Mucosa of descending colon (tissue), 3 donors: ENCODE measurements around the gene CEPT1. TPM values are rescaled to one million over a fixed set of nuclear protein-coding genes. Genes with fewer than 3 reads are reported as not detected.

Experiments
- ATAC-seq: fragments of 200-7000 bp; cut with Tn5 transposase; one replicate; pipeline ENCODE4 v1.9.1; 2020; ENCODE audit warnings: mild to moderate bottlenecking, moderate library complexity
- DNase-seq, 3 donors: peaks; one replicate each; pipeline ENCODE4 v3.0.0-alpha.2; 2020
- H3K36me3 ChIP-seq: fragments of 200-600 bp; one replicate; pipeline ENCODE4 v1.8.0; 2021; ENCODE audit warnings: low read depth, mild to moderate bottlenecking
- H3K4me1 ChIP-seq: fragments of 200-600 bp; one replicate; pipeline ENCODE4 v1.8.0; 2021; ENCODE audit warnings: low read depth, mild to moderate bottlenecking
- H3K4me3 ChIP-seq: fragments of 200-600 bp; one replicate; pipeline ENCODE4 v1.8.0; 2021; ENCODE audit warnings: mild to moderate bottlenecking
- H3K9me3 ChIP-seq: fragments of 200-600 bp; one replicate; pipeline ENCODE4 v1.8.0; 2021; ENCODE audit warnings: mild to moderate bottlenecking
- intact Hi-C, 2 donors: fragments of 100-400 bp; cut with DNase I in 1 of 2; cut with micrococcal nuclease in 1 of 2; formaldehyde crosslinking; loops; one replicate each; pipeline versions ENCODE4 v1.11.0 to v1.11.1; 2022; cut with DNase I, micrococcal nuclease
- total RNA-seq, 3 donors: library from RNA; stranded (reverse); fragmentation: NEBNext Ultra II Directional in 2 of 3; extraction: Animal tissue kit (Norgen Biotek cat#: 25700) in 2 of 3; gene quantifications; one replicate each; pipeline versions ENCODE4 v1.2.1 to v1.2.4, GENCODE V29; 2021 to 2023
- TF ChIP-seq, protein P1 (sequence below): fragments of 200-600 bp; IDR thresholded peaks from one replicate; pipeline ENCODE4 v1.8.0; 2022; ENCODE audit warnings: antibody characterized with exemption, mild to moderate bottlenecking
- donor health status: DM: no; HTN: no; CAD: no; lungs with moderate emphysema.
- donor health status: DM: no; HTN: no; CAD: no.
- donor health status: DM: no; HTN: yes; CAD: no.

The CEPT1 gene
- total RNA-seq, 3 donors from 2014 or later, result 29.4 to 35.9 (median 31.0) TPM

DNA sequence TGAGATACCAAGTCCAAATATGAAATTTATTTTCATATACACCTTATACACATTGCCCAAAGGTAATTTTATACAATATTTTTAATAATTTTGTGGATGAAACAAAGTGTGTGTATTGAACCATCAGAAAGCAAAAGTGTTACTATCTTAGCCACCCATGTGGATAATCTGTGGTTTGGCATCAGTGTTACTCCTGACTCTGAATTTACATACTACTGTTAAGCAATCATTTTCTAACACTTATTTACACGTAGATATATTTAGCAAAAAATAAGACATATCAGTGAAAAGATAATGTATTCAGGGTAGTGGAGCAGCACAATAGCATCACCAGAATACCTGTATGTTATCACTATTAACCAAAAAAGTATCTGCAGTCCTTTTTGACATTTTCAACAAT, 36.7 kb downstream of the CEPT1 start:
- TF ChIP-seq, protein P1, sequence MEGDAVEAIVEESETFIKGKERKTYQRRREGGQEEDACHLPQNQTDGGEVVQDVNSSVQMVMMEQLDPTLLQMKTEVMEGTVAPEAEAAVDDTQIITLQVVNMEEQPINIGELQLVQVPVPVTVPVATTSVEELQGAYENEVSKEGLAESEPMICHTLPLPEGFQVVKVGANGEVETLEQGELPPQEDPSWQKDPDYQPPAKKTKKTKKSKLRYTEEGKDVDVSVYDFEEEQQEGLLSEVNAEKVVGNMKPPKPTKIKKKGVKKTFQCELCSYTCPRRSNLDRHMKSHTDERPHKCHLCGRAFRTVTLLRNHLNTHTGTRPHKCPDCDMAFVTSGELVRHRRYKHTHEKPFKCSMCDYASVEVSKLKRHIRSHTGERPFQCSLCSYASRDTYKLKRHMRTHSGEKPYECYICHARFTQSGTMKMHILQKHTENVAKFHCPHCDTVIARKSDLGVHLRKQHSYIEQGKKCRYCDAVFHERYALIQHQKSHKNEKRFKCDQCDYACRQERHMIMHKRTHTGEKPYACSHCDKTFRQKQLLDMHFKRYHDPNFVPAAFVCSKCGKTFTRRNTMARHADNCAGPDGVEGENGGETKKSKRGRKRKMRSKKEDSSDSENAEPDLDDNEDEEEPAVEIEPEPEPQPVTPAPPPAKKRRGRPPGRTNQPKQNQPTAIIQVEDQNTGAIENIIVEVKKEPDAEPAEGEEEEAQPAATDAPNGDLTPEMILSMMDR, result no peak
- no peak for ATAC-seq
- intact Hi-C loops, result no loop called here
- Histone ChIP-seq H3K4me3 (no peak overlapping the region), H3K4me1 (no peaks in the 10 kb centered on the region), H3K9me3 (no peaks in the 10 kb centered on the region), H3K36me3 (no peaks in the 10 kb centered on the region)
- DNase-seq, result no peak

DNA sequence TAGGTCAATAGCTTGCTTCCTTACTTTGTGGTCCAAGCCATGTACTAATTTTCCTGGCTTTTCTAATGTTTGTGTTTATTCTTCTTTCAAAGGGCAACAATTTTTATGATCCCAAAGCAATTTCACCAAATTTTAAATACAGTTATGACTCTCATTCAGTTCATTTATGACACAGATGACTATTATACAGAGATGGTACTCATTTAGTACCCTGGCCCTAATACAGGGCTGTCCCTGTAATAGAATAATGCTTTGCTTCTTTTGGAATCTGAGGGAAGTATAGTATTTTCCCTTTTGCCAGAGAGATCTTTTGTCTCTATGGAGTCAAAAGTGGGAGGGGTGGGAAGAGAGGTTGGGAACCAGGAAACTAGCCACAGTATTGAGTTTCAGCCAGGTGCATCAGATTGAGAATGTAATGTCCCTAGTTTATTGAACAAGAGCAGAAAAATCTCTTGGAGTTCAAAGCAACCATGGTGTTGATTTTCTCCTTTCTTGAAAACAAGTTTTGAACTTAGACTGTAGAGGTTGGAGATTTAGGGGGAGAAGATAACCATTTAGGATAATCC, 40.0 kb downstream of the CEPT1 start:
- intact Hi-C loops, result no loop called here
- H3K36me3 ChIP-seq, result no peaks in the 10 kb centered on the region
- TF ChIP-seq, protein P1, result no peak
- H3K4me1 ChIP-seq, result no peaks in the 10 kb centered on the region
- no peak overlapping the region for H3K4me3 ChIP-seq
- ATAC-seq (peak; percentile 60), DNase-seq (no peak)
- H3K9me3 ChIP-seq, result no peaks in the 10 kb centered on the region

DNA sequence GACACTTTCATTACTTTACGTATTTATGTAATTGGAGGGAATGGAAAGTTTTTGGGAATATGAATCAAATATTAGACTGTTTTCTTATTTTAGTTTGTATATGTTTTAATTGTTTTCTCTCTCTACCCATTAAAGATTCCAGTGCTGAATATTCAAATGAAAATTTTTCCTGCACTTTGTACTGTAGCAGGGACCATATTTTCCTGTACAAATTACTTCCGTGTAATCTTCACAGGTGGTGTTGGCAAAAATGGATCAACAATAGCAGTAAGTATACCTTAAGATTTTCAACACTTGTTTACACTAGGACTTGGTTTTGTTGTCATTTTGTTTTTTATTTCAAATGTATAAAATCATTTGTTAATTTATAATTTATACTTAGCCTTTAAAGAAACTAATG, 42.0 kb downstream of the CEPT1 start:
- DNase-seq (no peak), ATAC-seq (peak; percentile 68)
- Histone ChIP-seq H3K4me1 (no peaks in the 10 kb centered on the region), H3K4me3 (no peak overlapping the region), H3K9me3 (no peaks in the 10 kb centered on the region), H3K36me3 (no peaks in the 10 kb centered on the region)
- intact Hi-C loops, result no loop called here
- TF ChIP-seq, protein P1, result no peak

- Histone ChIP-seq H3K36me3 (peaks cover 5% of the 10 kb centered on the region), H3K9me3 (no peaks in the 10 kb centered on the region), H3K4me1 (no peaks in the 10 kb centered on the region), H3K4me3 (no peak overlapping the region)
- TF ChIP-seq, protein P1, result no peak
- DNase-seq (no peak), ATAC-seq (peak; percentile 66)
- intact Hi-C loops, result no loop called here
Observed at GRCh38 chr1:111183308-111184069, 43.5 kb downstream of the CEPT1 start.

DNA sequence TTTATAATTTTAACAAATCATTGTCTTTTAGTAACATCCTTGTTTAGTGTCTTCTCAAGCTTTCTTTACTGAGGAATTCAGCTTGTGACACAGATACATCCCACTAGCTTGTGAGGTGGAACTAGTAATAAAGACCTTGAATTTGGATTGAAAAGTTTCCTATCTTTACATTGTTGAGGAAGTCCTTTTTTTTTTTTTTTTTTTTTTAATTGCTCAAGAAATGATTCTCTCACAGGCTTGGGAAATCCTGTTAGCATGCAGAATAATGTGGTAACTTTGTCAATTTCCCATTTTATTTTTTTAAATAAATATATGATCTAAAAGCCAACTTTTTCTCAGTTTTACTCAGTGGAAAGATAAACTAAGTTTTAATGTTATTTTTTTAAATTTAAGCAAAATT, 44.6 kb downstream of the CEPT1 start:
- Histone ChIP-seq H3K4me3 (no peak overlapping the region), H3K36me3 (peaks cover 5% of the 10 kb centered on the region), H3K4me1 (no peaks in the 10 kb centered on the region), H3K9me3 (no peaks in the 10 kb centered on the region)
- TF ChIP-seq, protein P1, result no peak
- ATAC-seq, result no peak
- intact Hi-C loops, result no loop called here
- DNase-seq, result no peak
